T47D (cell line): Measurements from ENCODE around the gene MTF1.

Experiments
- DNase-seq, 2 experiments: peaks; one replicate each; pipeline versions ENCODE4 v3.0.0 to v3.0.0-alpha.2; 2011 to 2012; ENCODE audit warnings: low read depth in 1 of 2, low spot score in 1 of 2
- JUND ChIP-seq: IDR thresholded peaks from 2 replicates; pipeline ENCODE4 v1.6.1; 2012; ENCODE audit warnings: low read depth
- in situ Hi-C: cut with HindIII; loops from 2 replicates; pipeline ENCODE4 v1.10.0; 2016; ENCODE audit warnings: low sequenced_read_pairs, low pct_unique_long_range_greater_than_20kb

MTF1 gene

DNA sequence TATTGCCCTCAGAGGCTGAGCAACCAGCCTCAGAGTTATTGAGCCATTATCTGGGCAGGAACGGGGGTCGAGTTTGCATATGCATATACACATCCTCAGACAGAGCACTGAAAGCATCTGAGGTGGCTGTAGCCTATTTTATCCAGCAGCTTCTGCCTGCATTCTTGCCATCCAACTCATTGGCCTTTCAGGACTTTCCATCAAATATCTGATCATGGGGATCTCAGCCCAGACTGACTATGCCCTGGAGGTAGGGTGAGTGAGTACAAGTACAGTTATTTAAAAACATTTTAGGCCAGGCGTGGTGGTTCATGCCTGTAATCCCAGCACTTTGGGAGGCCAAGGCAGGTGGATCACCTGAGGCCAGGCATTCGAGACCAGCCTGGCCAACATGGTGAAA lies 1.8 kb upstream of the MTF1 start:
- no peak for TF ChIP-seq JUND
- in situ Hi-C loops, result no loop called here

DNA sequence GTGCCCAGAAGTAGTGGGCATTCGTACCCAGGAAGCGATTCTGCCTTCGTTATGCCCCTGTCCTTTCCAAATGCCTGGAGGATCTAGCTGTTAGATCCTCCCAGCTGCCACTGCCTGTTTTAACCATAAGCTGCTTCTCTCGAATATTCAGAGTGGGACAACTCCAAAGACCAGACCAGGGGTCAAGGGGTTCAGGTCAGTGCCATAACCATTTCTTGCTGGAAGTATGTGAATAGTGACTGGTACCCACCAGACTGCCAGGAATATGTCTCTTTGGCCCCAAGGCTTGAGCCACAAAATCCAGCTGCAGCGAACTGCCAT lies 914 bp upstream of the MTF1 start:
- no peak for DNase-seq
- no peak for TF ChIP-seq JUND
- in situ Hi-C loops, result no loop called here

More for the DNA sequence above, 1.8 kb upstream of the MTF1 start:
- DNase-seq, result no peak

DNA sequence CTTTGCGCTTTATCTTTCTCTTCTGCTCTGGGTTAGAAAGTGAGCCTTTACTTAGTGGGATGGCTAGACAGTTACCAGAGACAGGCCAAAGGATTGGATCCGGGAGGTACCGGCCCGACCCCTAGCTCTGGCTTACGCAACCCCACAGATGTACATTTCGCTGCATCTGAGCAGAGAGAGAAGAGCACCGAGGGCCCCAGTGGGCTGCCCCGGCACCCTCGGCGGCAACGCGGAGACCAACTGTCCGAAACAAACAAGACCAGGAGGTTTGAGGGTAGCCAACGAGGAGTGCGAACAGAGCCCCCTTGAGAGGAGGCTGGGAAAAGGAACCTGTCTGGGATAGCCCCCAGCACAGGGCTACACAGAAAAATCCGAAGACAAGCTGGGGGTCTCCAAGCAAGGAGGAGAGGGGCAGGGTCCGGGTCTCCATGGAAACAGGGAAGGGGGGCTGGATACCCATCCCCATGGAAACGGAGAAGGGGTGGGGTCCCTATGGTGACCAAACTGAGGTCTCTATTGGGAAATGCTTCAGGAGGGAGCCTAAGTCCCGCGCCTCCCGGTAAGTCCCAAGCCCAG lies 373 bp downstream of the MTF1 start:
- no peak for DNase-seq
- in situ Hi-C loops, result no loop called here
- no peak for TF ChIP-seq JUND

DNA sequence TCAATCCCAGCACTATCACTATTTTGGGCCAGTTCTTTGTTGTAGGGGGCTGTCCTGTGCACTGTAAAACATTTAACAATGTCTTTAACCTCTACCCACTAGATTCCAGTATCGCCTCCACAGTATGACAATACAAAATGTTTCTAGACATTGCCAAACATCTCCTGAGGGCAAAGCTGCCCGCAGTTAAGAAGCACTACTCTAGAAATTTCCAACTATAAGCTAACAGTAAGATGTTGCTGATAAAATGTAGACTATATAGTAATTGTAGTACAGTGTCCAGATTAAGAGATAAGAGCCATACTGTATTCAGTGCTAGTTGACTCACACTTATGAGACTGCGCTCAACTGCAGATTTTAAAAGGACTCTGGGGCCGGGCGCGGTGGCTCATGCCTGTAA lies 5.0 kb downstream of the MTF1 start:
- DNase-seq, result no peak
- no peak for TF ChIP-seq JUND
- in situ Hi-C loops, result no loop called here

DNA sequence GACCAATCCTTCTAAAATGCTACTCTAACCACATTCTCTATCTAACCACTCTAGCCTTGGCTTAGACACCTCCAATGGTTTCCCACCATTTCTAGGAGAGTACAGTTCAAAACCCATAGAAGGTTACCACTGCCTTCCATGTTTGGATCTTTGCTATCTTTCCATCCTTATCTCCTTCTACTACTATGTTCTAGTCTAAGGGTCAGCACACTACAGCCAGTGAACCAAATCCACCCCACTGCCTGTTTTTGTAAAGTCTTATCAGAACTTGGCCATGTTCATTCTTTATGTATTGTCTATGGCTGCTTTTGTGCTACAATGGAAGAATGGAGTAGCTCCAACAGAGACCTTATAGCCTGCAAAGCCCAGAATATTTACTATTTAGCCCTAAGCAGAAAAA lies 6.2 kb downstream of the MTF1 start:
- in situ Hi-C loops, result no loop called here
- TF ChIP-seq JUND, result no peak
- no peak for DNase-seq

DNA sequence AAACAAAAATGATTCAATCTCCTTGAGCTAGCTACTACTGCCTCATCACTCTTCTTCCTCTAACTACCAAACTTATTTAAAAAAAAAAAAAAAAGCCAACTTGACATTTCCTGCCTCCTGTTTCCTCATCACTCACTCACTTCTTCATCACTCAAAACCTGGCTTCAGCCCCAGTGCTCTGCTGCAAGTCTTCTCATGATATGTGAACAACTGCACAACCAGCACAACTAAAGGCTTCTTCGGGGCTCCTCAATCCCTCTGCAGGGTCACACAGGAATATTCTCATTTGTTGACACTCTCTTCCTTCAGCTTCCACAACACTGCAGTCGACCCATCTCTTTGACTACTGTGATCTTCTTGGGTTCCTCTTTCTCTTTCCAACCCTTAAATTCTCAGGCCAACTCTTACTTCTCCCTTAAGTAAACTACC lies 7.6 kb downstream of the MTF1 start:
- no peak for DNase-seq
- TF ChIP-seq JUND, result no peak
- in situ Hi-C loops, result no loop called here

DNA sequence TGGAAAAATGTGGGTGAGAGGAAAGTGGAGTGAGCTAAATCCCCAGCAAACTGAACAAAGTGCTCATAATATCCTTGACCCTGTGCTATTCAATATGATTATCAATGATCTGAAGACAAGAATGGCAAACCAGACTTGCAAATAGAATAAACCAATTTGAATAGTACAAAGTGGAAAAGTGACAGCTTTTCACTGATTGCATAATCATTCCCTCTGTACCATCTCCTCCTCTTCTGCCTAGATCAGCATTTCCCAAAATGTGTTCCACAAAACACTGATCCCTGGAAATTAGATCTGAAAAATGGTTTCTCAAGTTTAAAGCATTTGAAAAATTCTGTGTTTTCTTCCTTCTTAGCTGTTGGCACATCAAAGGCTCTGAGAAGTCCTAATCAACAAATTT lies 8.1 kb downstream of the MTF1 start:
- no peak for DNase-seq
- in situ Hi-C loops, result no loop called here
- TF ChIP-seq JUND, result no peak

DNA sequence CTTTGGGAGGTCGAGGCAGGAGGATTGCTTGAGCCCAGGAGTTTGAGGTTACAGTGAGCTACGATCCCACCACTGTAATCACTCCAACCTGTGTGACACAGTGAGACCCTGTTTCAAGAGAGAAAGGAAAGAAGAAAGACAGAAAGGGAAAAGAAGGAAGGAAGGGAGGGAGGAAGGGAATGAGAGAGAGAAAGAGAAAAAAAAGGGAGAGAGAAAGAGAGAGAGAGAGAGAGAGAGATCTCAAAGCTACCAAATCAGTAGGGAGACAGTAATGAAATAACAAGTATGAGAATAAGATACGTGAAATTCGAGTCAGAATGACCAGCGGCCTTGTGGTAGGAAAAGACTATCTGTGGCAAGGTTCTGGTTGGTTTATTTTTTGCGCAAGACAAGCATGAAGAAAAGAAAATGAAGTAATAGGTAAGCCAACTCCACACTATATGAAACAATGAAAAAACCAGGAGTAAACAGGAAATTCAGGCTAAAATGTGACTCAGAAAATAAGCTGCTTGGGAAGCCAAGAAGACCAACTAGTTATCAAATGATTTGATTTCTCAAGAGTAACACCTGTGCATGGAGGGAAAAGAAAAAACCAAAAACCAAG lies 8.9 kb downstream of the MTF1 start:
- in situ Hi-C loops, result no loop called here
- DNase-seq, result no peak
- no peak for TF ChIP-seq JUND

DNA sequence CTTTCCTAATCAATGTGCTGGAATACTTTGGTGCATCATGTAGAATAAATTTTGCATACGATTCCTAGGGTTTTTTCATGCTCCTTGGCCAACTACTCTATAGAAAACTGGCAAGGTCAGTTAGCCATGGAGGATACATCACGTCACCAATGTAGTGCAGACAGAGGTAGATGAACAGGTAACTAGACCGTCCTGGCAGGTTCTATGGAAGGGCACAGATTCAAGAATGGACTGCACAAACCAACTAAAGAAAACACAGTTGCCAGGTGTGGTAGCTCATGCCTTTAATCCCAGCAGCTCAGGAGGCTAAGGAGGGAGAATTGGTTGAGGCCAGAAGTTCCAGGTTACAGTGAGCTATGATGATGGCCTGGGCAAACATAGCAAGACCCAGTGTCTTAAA lies 9.9 kb downstream of the MTF1 start:
- in situ Hi-C loops, result no loop called here
- DNase-seq, result no peak
- TF ChIP-seq JUND, result no peak

DNA sequence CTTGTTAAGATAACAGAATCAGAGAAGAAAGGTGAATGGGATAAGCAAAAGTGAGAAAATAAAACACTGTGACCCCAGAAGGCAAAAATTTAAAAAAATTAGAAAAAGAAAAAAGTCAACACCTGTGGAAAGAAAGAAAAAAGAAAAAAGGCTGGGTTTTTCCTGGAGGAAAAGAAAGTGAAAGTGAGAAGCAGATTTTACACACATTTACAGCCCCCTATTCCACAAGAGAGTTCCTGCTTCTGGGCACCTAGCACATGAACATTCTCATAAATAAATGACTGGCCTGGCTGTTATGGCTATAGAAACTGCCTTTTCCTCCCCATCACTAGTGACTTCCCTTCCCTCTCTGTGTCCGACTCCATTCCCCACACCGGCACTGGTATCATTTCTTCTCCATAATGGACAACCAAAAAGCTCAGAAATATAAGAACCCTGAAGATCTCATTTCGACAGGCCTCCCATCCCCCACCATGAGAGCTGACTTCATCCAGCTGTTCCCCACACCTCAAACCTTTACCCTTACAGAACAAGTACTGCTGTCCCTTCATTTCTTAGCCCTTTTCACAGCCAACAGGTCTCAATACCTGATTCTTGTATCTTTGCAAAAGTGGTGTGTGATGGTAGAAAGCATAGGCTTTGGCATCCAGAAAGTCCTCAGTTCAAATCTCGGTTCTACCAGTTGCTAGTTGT lies 12.6 kb downstream of the MTF1 start:
- in situ Hi-C loops, result no loop called here
- no peak for TF ChIP-seq JUND
- DNase-seq, result no peak

DNA sequence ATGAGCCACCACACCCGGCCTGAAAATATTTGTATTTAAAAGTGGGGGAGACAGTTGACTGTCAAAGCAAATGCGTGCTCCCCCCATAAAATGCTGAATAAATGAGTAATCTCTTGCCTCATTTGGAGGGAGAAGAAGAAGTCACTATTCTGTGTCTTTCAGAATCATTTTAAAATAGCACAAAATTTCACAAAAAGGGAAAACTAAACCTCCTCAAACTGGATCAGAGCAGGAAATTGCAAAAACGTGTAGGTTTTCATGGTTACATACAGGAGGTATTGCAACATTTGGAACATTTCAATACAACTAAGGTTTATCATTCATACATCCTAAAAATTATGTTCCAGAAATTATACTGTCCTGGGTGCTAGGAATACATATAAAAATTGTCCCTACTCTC lies 13.6 kb downstream of the MTF1 start:
- in situ Hi-C loops, result no loop called here
- DNase-seq, result no peak
- TF ChIP-seq JUND, result no peak

DNA sequence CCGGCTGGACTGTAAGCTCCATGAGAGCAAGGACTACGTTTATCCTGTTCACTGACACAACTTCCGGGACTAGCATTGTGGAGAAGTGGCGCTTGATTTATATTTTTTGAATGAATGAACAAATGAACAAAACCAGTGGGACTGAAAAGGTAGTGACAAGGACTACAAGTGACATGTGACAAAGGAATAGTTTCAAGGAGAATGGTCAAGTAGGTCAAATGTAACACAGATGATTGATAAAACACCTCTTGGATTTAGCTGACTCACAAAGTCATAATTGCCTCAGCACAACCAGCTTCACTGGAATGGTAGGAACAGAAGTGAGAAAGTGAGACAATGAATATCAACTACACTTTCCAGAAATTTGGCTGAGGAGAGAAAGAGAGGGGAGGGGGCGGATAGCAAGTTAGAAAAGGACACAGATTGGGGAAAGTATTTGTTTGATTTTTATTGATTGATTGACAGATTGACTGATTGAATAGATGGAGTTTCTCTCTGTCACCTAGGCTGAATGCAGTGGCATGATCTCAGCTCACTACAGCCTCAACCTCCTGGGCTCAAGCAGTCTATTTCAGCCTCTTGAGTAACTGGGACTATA lies 14.2 kb downstream of the MTF1 start:
- TF ChIP-seq JUND, result no peak
- in situ Hi-C loops, result no loop called here
- no peak for DNase-seq

DNA sequence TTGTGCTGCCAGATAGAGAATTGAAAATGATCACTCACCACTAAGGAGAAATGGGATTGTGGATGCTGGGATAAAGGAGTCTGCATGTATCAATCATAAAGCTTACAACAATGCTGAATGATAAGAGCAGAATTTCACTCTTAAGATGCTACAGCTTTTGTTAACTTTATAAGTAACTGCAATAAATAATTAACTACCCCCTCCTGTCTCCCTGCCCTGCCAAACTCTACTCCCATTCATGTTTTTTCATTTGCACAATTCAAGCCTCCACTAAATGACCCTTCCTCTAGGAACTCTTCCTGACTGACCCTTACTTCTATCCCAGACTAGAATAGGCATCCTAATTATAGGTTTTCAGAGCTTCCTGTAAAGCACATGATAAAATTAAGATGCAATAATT lies 14.9 kb downstream of the MTF1 start:
- TF ChIP-seq JUND, result no peak
- in situ Hi-C loops, result no loop called here
- no peak for DNase-seq
